ENCODE results near the gene GPANK1.

The GPANK1 gene

GRCh38 chr6:31627690-31628287 lies 37.0 kb downstream of the GPANK1 start:
- no peak for DNase-seq (ENCODE audit: low read depth in 2 of 2)
- no peak overlapping the region for H3K4me3 ChIP-seq (replicated peaks in 1 of 2; ENCODE audit: low read depth in 2 of 2, low read length in 2 of 2)
- no peak for TF ChIP-seq CTCF (IDR thresholded peaks at IDR 0.05; ENCODE audit: low read depth, low read length)

- TF ChIP-seq CTCF (IDR thresholded peaks at IDR 0.05; ENCODE audit: low read depth, low read length), result no peak
- DNase-seq (ENCODE audit: low read depth in 2 of 2), result no peak
- no peak overlapping the region for H3K4me3 ChIP-seq (replicated peaks in 1 of 2; ENCODE audit: low read depth in 2 of 2, low read length in 2 of 2)
Measured at GRCh38 chr6:31626952-31627351, 37.8 kb downstream of the GPANK1 start.

GRCh38 chr6:31624070-31624469 lies 40.7 kb downstream of the GPANK1 start:
- no peak for TF ChIP-seq CTCF (IDR thresholded peaks at IDR 0.05; ENCODE audit: low read depth, low read length)
- H3K4me3 ChIP-seq (replicated peaks in 1 of 2; ENCODE audit: low read depth in 2 of 2, low read length in 2 of 2), result no peak overlapping the region
- DNase-seq (ENCODE audit: low read depth in 2 of 2), result no peak

GRCh38 chr6:31622684-31623091 lies 42.1 kb downstream of the GPANK1 start:
- peak overlapping the region in 1 of 2 donors; percentile 92 for H3K4me3 ChIP-seq (replicated peaks in 1 of 2; ENCODE audit: low read depth in 2 of 2, low read length in 2 of 2)
- no peak for DNase-seq (ENCODE audit: low read depth in 2 of 2)
- no peak for TF ChIP-seq CTCF (IDR thresholded peaks at IDR 0.05; ENCODE audit: low read depth, low read length)

- no peak for DNase-seq (ENCODE audit: low read depth in 2 of 2)
- peak overlapping the region; percentile 90 to 92 for H3K4me3 ChIP-seq (replicated peaks in 1 of 2; ENCODE audit: low read depth in 2 of 2, low read length in 2 of 2)
- TF ChIP-seq CTCF (IDR thresholded peaks at IDR 0.05; ENCODE audit: low read depth, low read length), result no peak
Measured at GRCh38 chr6:31621991-31622390, 42.8 kb downstream of the GPANK1 start.

GRCh38 chr6:31621320-31621939 lies 43.4 kb downstream of the GPANK1 start:
- peak overlapping the region; percentile 90 to 92 for H3K4me3 ChIP-seq (replicated peaks in 1 of 2; ENCODE audit: low read depth in 2 of 2, low read length in 2 of 2)
- no peak for TF ChIP-seq CTCF (IDR thresholded peaks at IDR 0.05; ENCODE audit: low read depth, low read length)
- DNase-seq (ENCODE audit: low read depth in 2 of 2), result no peak
